HFF-Myc (cell line): ENCODE measurements around the gene MYO5B.

Source experiments
- DNase-seq: peaks from one replicate; pipeline ENCODE4 v3.0.0-alpha.2; 2011; ENCODE audit warnings: low read depth; ENCODE audit errors: extremely low read depth
- H3K4me3 ChIP-seq: replicated peaks from 2 replicates; pipeline ENCODE4 v1.5.1; 2011; ENCODE audit warnings: low read depth, mild to moderate bottlenecking, control low read depth, low read length
- CTCF ChIP-seq: IDR thresholded peaks from 2 replicates; pipeline ENCODE4 v1.5.1; 2012; ENCODE audit warnings: mild to moderate bottlenecking, low read depth, low read length, control low read depth; ENCODE audit errors: missing control alignments

Gene MYO5B

GRCh38 chr18:49967171-49967570, 227.8 kb downstream of the MYO5B start:
- TF ChIP-seq CTCF = no peak
- DNase-seq = no peak
- no peak overlapping the region for H3K4me3 ChIP-seq

- no peak for DNase-seq
- TF ChIP-seq CTCF = no peak
- no peak overlapping the region for H3K4me3 ChIP-seq
Observed at GRCh38 chr18:49966090-49966489, 228.9 kb downstream of the MYO5B start.

- no peak for TF ChIP-seq CTCF
- no peak for DNase-seq
- H3K4me3 ChIP-seq = no peak overlapping the region
Observed at GRCh38 chr18:49963217-49963616, 231.7 kb downstream of the MYO5B start.

DNA sequence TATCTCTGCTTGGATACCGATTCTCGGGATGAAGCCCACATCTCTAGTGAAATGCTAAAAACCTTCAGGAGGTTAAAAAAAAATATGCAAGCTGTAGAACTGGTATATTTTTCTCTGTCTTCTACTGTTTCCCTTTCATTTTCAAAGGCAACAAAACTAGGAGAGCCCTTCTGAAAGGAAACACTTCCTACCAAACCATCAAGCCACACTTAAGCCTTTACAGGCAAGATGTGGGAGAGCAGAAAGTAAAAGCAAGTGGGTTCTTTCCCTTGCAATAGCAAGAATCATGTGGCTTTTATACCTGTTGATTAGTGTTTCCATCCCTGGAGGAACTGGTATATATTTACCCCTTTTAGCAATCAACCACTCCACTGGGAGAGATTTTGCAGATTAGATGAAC, 233.7 kb downstream of the MYO5B start:
- no peak for DNase-seq
- H3K4me3 ChIP-seq = no peak overlapping the region
- TF ChIP-seq CTCF = no peak

DNA sequence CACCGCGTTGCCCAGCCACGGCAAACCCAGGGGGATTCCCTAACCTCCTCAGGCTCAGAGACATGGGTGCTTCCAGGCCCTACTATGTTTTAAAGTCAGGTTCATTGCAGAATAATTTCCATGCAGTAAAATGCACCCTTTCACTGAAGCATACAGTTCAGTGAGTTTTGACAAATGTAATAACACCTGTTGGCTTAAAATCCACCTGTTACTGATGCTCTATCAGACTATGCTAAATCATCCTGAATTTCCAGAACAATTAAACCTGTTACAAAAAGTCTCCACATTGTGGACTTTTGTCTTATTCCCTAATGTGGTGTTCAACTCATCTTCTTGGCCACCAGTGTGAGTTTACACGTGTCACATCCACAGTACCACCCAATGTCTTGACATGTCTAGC, 234.6 kb downstream of the MYO5B start:
- TF ChIP-seq CTCF = no peak
- DNase-seq = no peak
- H3K4me3 ChIP-seq = no peak overlapping the region

GRCh38 chr18:49959176-49959575, 235.8 kb downstream of the MYO5B start:
- DNase-seq = no peak
- H3K4me3 ChIP-seq = no peak overlapping the region
- TF ChIP-seq CTCF = no peak

GRCh38 chr18:49955263-49955662, 239.7 kb downstream of the MYO5B start:
- no peak overlapping the region for H3K4me3 ChIP-seq
- no peak for TF ChIP-seq CTCF
- DNase-seq = no peak
